Liver (tissue), 3 donors: ENCODE data around the gene KIF21A.

ENCODE experiments used
- HNF4G ChIP-seq: IDR thresholded peaks from 2 replicates; pipeline ENCODE4 v1.6.1; 2016; ENCODE audit warnings: antibody characterized with exemption
- SP1 ChIP-seq: IDR thresholded peaks from 2 replicates; pipeline ENCODE4 v1.6.1; 2018; ENCODE audit warnings: antibody characterized with exemption, mild to moderate bottlenecking
- YY1 ChIP-seq: IDR thresholded peaks from 2 replicates; pipeline ENCODE4 v1.6.1; 2016; ENCODE audit warnings: antibody characterized with exemption, mild to moderate bottlenecking
- TF ChIP-seq, protein P1 (sequence below): fragments of 150-350 bp; IDR thresholded peaks from 2 replicates; pipeline ENCODE4 v1.5.1; 2017; ENCODE audit warnings: improper control_type of control experiment, low read depth, low read length; ENCODE audit not compliant: missing input control
- TF ChIP-seq, protein P2 (sequence below): IDR thresholded peaks from 2 replicates; pipeline ENCODE4 v1.6.1; 2016; ENCODE audit warnings: antibody characterized with exemption
- donor health status: healthy.
- donor health status: healthy.

DNA sequence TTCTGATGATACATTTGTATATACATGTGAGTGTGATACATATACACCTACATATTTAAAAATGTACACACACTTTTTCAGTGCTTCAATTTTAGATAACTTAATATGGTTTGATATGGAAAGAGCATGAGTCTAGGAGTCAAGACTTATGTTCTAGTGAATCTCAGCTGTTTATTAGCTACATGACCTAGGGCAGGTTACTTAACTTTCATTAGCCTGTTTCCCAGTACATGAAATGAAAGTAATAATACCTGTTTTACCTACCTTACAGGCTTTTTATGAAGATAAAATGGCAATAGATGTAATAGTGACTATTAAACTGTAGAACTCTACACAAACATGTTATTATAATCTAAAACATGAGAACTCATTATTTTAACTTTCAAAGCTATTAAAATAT, 39.5 kb downstream of the KIF21A start:
- TF ChIP-seq YY1 (no peak), HNF4G (no peak), SP1 (no peak)
- TF ChIP-seq, protein P1, sequence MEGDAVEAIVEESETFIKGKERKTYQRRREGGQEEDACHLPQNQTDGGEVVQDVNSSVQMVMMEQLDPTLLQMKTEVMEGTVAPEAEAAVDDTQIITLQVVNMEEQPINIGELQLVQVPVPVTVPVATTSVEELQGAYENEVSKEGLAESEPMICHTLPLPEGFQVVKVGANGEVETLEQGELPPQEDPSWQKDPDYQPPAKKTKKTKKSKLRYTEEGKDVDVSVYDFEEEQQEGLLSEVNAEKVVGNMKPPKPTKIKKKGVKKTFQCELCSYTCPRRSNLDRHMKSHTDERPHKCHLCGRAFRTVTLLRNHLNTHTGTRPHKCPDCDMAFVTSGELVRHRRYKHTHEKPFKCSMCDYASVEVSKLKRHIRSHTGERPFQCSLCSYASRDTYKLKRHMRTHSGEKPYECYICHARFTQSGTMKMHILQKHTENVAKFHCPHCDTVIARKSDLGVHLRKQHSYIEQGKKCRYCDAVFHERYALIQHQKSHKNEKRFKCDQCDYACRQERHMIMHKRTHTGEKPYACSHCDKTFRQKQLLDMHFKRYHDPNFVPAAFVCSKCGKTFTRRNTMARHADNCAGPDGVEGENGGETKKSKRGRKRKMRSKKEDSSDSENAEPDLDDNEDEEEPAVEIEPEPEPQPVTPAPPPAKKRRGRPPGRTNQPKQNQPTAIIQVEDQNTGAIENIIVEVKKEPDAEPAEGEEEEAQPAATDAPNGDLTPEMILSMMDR, result no peak
- TF ChIP-seq, protein P2, sequence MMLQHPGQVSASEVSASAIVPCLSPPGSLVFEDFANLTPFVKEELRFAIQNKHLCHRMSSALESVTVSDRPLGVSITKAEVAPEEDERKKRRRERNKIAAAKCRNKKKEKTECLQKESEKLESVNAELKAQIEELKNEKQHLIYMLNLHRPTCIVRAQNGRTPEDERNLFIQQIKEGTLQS, result no peak
